ENCODE results near the gene CYP1A1. TPM values are rescaled to one million over a fixed set of nuclear protein-coding genes. Genes with fewer than 3 reads are reported as not detected.
A peak's percentile ranks its signal among the peaks of the same experiment; 100 is the strongest.

The CYP1A1 gene
- total and polyA plus RNA-seq, 2 of the 13 experiments (the other 11 are each of a cell fraction or from before 2014, with no cell fraction given): 7.9 to 8.0 TPM

DNA sequence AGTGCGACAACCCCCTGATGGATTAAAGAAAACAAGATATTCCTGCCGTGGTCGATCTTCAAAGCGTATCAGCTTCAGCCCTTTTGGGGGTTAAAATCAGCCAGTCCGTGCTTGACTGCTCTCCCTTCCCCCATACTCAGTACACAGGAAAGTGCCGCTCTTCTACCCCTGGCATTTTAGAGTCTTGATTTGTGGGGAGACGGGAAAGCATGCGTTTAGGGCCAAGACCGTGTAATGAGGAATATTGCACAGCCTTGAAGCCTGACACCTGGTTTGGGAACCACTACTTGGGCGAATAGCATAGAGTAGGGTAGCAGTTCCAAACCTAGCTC lies 29.0 kb downstream of the CYP1A1 start:
- ATAC-seq (peak; percentile 27), FAIRE-seq (no peak), DNase-seq (ENCODE audit: low spot score) (no peak)
- peaks cover 44% of the 10 kb centered on the region for H3K79me2 ChIP-seq (ENCODE audit: insufficient read depth, low read length)
- in situ Hi-C loops (cut with HindIII; ENCODE audit: extremely low pct_ligation_motif_present, low pct_unique_long_range_greater_than_20kb): no loop called here
- H3K4me2 ChIP-seq (ENCODE audit: low read depth, low read length): peak overlapping the region; percentile 95
- CTCF ChIA-PET (ENCODE audit: low intra/inter-chr PET ratio, low total read pairs): no interaction called here
- POLR2A ChIA-PET: interaction anchor here (0.6 to 1.8 kb wide), 2 partner anchors 29 to 64 kb away, joined by 3 to 9 read pairs; partner anchors contain the start of gene CYP1A1
- no peaks in the 10 kb centered on the region for H4K20me1 ChIP-seq (ENCODE audit: insufficient read depth, low read length)
- peak overlapping the region; percentile 74 for H3K27ac ChIP-seq (ENCODE audit: extremely low read length, insufficient read depth, low read length)
- WGBS (ENCODE audit: low lambda C conversion rate): 0% methylated on average over 8 of the region's 10 CpGs
- peak overlapping the region; percentile 92 to 99 (median 93) for H3K4me3 ChIP-seq (replicated peaks in 1 of 3; ENCODE audit: insufficient read depth in 1 of 3, low read depth in 2 of 3, low read length in 3 of 3)
- peaks cover 2 to 4% of the 10 kb centered on the region in 2 experiments; a peak in 2 of 5 replicates for H3K27me3 ChIP-seq (ENCODE audit: control insufficient read depth in 1 of 2, insufficient read depth in 2 of 2, low read length in 2 of 2)
- no peaks in the 10 kb centered on the region for H3K9me3 ChIP-seq (ENCODE audit: low read length)
- H3K36me3 ChIP-seq (replicated peaks in 1 of 2; ENCODE audit: control insufficient read depth in 1 of 2, insufficient read depth in 2 of 2, low read length in 2 of 2): no peaks in the 10 kb centered on the region
- H3K9ac ChIP-seq (ENCODE audit: insufficient read depth, low read depth, low read length): peak overlapping the region; percentile 93
- peak overlapping the region; percentile 80 for H2AFZ ChIP-seq (ENCODE audit: low read length)
- H3K4me1 ChIP-seq (ENCODE audit: insufficient read depth, low read length): peaks cover 38% of the 10 kb centered on the region
- intact Hi-C loops (cut with micrococcal nuclease; ENCODE audit: unreplicated experiment): no loop called here
- TSS peak; percentile 93 for BruUV-seq (replicated peaks)
- TF ChIP-seq ZBTB26 (CRISPR knock-in tag; IDR thresholded peaks at IDR 0.05; ENCODE audit: borderline replicate concordance): no peak
- no peak for TF ChIP-seq ZNF367 (CRISPR knock-in tag; IDR thresholded peaks at IDR 0.05; ENCODE audit: borderline replicate concordance)
- TF ChIP-seq ZNF674 (CRISPR knock-in tag; IDR thresholded peaks at IDR 0.05; ENCODE audit: low read depth): no peak
- TF ChIP-seq, protein P1, sequence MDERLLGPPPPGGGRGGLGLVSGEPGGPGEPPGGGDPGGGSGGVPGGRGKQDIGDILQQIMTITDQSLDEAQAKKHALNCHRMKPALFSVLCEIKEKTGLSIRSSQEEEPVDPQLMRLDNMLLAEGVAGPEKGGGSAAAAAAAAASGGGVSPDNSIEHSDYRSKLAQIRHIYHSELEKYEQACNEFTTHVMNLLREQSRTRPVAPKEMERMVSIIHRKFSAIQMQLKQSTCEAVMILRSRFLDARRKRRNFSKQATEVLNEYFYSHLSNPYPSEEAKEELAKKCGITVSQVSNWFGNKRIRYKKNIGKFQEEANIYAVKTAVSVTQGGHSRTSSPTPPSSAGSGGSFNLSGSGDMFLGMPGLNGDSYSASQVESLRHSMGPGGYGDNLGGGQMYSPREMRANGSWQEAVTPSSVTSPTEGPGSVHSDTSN (CRISPR knock-in tag; IDR thresholded peaks at IDR 0.05): no peak
- 0 out of 2 replicates have a peak, but pooled peaks have one; percentile 18 for TF ChIP-seq ZNF292 (CRISPR knock-in tag; IDR thresholded peaks at IDR 0.05; ENCODE audit: borderline replicate concordance, low read depth)
- TF ChIP-seq FOXJ3 (CRISPR knock-in tag; IDR thresholded peaks at IDR 0.05; ENCODE audit: borderline replicate concordance): no peak
- no peak for TF ChIP-seq ZNF800 (CRISPR knock-in tag; IDR thresholded peaks at IDR 0.05)
- TF ChIP-seq, protein P2, sequence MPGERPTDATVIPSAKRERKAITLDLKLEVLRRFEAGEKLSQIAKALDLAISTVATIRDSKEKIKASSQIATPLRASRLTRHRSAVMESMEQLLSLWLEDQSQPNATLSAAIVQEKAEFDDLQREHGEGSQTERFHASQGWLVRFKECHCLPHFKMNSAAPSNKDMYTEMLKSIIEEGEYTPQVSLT (CRISPR knock-in tag; IDR thresholded peaks at IDR 0.05; ENCODE audit: borderline replicate concordance, low read depth): no peak
- no peak for TF ChIP-seq KLF6 (CRISPR knock-in tag; IDR thresholded peaks at IDR 0.05)
- TF ChIP-seq SIX4 (CRISPR knock-in tag; IDR thresholded peaks at IDR 0.05): no peak
- no peak for TF ChIP-seq NFIC (IDR thresholded peaks at IDR 0.05; ENCODE audit: low read length)
- no peak for TF ChIP-seq FOXP4 (CRISPR knock-in tag; IDR thresholded peaks at IDR 0.05)
- no peak for TF ChIP-seq HES4 (CRISPR knock-in tag; IDR thresholded peaks at IDR 0.05; ENCODE audit: borderline replicate concordance)
- TF ChIP-seq RNF219 (CRISPR knock-in tag; IDR thresholded peaks at IDR 0.05): no peak
- TF ChIP-seq ZNF33A (CRISPR knock-in tag; IDR thresholded peaks at IDR 0.05; ENCODE audit: borderline replicate concordance): no peak
- TF ChIP-seq DNMT1 (CRISPR knock-in tag; IDR thresholded peaks at IDR 0.05): no peak
